T-cell (primary cell): ENCODE results near the gene C19orf47. TPM values are rescaled to one million over a fixed set of nuclear protein-coding genes. Genes with fewer than 3 reads are reported as not detected.

ENCODE experiments used
- ATAC-seq, 4 experiments: fragments of 200-7000 bp in 3 of 4; fragments of 150-1000 bp in 1 of 4; cut with Tn5 transposase; replicated peaks in 1 of 4; 1 replicate in 3 of 4; 2 replicates in 1 of 4; pipeline ENCODE4 v1.10.0; 2021; ENCODE audit warnings: moderate library complexity in 3 of 4, mild to moderate bottlenecking in 2 of 4, moderate number of reproducible peaks in 1 of 4
- CTCF ChIA-PET, 2 donors: fragments of 300-600 bp; sonication (Branson Sonifier 250); formaldehyde crosslinking; loops; one replicate each; lab custom pipeline; 2022; ENCODE audit warnings: antibody characterized with exemption in 2 of 2; lab: Charles Lee
- POLR2A ChIA-PET, 2 donors: fragments of 300-600 bp; sonication (Branson Sonifier 250); formaldehyde crosslinking; loops; one replicate each; lab custom pipeline; 2022; ENCODE audit warnings: antibody characterized with exemption in 2 of 2; lab: Charles Lee
- DNase-seq, 35 experiments: peaks; one replicate each; pipeline versions ENCODE4 v3.0.0 to v3.0.0-alpha.2; 2013 to 2023
- H3K27ac ChIP-seq: one replicate; pipeline ENCODE4 v1.5.1; 2013; ENCODE audit warnings: low read length
- H3K27me3 ChIP-seq, 2 experiments: replicated peaks in 1 of 2; 1 replicate in 1 of 2; 2 replicates in 1 of 2; pipeline versions ENCODE4 v1.6.1 to v1.7.0; 2013; ENCODE audit warnings: low read length in 1 of 2, mixed read lengths in 1 of 2; ENCODE audit not compliant: control insufficient read depth in 2 of 2, insufficient read depth in 2 of 2; ENCODE audit errors: extremely low read depth in 1 of 2
- H3K36me3 ChIP-seq, 2 donors: 1 replicate in 1 of 2; 2 replicates in 1 of 2; pipeline versions ENCODE4 v1.6.1 to v1.7.0; 2013; ENCODE audit warnings: low read length in 1 of 2; ENCODE audit not compliant: control insufficient read depth in 2 of 2, insufficient read depth in 1 of 2; ENCODE audit errors: extremely low read depth in 1 of 2
- H3K4me1 ChIP-seq, 2 experiments: 1 replicate in 1 of 2; 2 replicates in 1 of 2; pipeline versions ENCODE4 v1.6.1 to v1.7.0; 2013; ENCODE audit warnings: low read length in 2 of 2, mixed read lengths in 1 of 2; ENCODE audit not compliant: insufficient read depth in 2 of 2, control insufficient read depth in 1 of 2; ENCODE audit errors: extremely low read depth in 1 of 2
- H3K4me3 ChIP-seq, 2 donors: 1 replicate in 1 of 2; 2 replicates in 1 of 2; pipeline versions ENCODE4 v1.5.1 to v1.7.0; 2013; ENCODE audit warnings: mild to moderate bottlenecking in 2 of 2, low read length in 1 of 2, moderate library complexity in 1 of 2; ENCODE audit not compliant: control insufficient read depth in 1 of 2; ENCODE audit errors: extremely low read depth in 1 of 2
- H3K9me3 ChIP-seq: 2 replicates; pipeline ENCODE4 v1.7.0; 2013
- H3K27ac Mint-ChIP-seq, 2 donors: one replicate each; pipeline ENCODE4 v1.8.0; 2020 to 2021; ENCODE audit warnings: mild to moderate bottlenecking in 2 of 2, mixed read lengths in 2 of 2
- H3K27me3 Mint-ChIP-seq, 2 donors: one replicate each; pipeline ENCODE4 v1.8.0; 2021 to 2022; ENCODE audit warnings: mixed read lengths in 2 of 2
- H3K36me3 Mint-ChIP-seq: one replicate; pipeline ENCODE4 v1.8.0; 2021; ENCODE audit warnings: mixed read lengths
- H3K4me1 Mint-ChIP-seq, 3 donors: one replicate each; pipeline ENCODE4 v1.8.0; 2020 to 2022; ENCODE audit warnings: mixed read lengths in 3 of 3, mild to moderate bottlenecking in 1 of 3
- H3K4me3 Mint-ChIP-seq, 3 donors: one replicate each; pipeline ENCODE4 v1.8.0; 2020 to 2022; ENCODE audit warnings: mild to moderate bottlenecking in 3 of 3, mixed read lengths in 3 of 3, moderate library complexity in 3 of 3
- H3K9me3 Mint-ChIP-seq, 3 donors: one replicate each; pipeline ENCODE4 v1.8.0; 2020 to 2022; ENCODE audit warnings: mixed read lengths in 3 of 3
- WGBS: methylation state at CpG from one replicate; pipeline ENCODE4 v1.1.5; 2013; ENCODE audit warnings: missing lambda C conversion rate; ENCODE audit not compliant: insufficient coverage; 5-methylcytosine and 5-hydroxymethylcytosine counted together
- total RNA-seq, 35 experiments: library from RNA in 6 of 35; stranded (reverse) in 6 of 35; fragments of 120-200 nt in 1 of 35; gene quantifications; one replicate each; pipeline versions ENCODE4 v1.2.1 to v1.2.4 and lab custom pipeline; 2013 to 2026

The C19orf47 gene
- total RNA-seq, 5 donors from 2014 or later (not counting 1 experiment from before 2014, with no cell fraction given): 12.4 to 14.8 (median 14.5) TPM

DNA sequence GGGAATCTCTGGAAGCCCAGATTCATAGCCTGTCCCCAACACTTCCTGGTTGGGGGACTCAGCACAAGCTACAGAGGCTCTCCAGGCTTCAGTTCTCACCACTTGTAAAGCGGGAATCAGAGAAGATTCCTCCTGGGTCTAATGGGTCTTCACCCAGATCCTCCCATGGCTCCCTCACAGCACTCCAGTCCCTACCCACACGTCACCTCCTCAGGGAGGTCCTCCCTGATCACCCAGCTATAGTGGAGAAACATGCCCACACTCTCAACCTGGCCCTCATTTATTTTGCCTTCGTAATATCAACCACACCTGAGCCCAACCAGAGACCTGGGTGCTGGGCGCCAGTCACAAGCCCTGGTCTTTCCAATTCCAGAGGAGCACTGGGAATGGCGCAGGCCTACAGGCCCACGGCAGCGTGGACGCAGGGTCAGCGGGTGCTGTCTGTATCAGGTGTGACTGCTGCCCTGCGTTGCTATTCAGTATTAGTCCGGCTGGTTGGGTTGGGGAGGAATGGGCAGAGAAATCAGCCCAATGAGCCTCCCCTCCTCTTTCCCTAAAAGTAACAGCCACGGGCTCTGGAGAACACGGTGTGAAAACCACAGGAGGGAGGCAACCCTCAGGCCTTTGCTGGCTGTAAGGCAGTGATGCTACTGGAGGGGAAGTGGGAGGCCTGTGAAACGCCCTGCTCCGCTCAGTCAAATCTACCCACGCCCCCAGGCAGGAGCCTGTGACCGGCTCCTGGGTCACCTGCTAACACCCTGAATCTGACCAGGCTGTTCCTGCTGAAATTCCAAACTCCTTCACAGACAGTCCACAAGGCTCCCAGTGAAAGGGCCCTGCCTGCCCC, 68.2 kb downstream of the C19orf47 start:
- Histone ChIP-seq H3K4me1 (peaks cover 21 to 89% of the 10 kb centered on the region in 2 experiments), H3K27me3 (no peaks in the 10 kb centered on the region), H3K36me3 (peaks cover 0 to 13% of the 10 kb centered on the region in 2 donors), H3K4me3 (no peak overlapping the region), H3K9me3 (no peaks in the 10 kb centered on the region), H3K27ac (no peak overlapping the region)
- 70% methylated on average over 9 of the region's 17 CpGs for WGBS
- ATAC-seq (no peak), DNase-seq (peak in 2 of 35 experiments; percentile 20)
- H3K4me3 Mint-ChIP-seq: peak overlapping the region in 2 of 3 donors; percentile 36 to 85
- peaks cover 3% of the 10 kb centered on the region for H3K36me3 Mint-ChIP-seq
- H3K27ac Mint-ChIP-seq: no peak overlapping the region
- peaks cover 64 to 82% (median 80%) of the 10 kb centered on the region in 3 donors for H3K4me1 Mint-ChIP-seq
- CTCF ChIA-PET: interaction anchor here in 1 of 2 donors (0.6 kb wide), 1 partner anchor 1466 kb away, joined by 9 read pairs; no protein-coding TSS in a partner anchor
- H3K9me3 Mint-ChIP-seq: no peaks in the 10 kb centered on the region
- no peaks in the 10 kb centered on the region for H3K27me3 Mint-ChIP-seq
- POLR2A ChIA-PET: no interaction called here

DNA sequence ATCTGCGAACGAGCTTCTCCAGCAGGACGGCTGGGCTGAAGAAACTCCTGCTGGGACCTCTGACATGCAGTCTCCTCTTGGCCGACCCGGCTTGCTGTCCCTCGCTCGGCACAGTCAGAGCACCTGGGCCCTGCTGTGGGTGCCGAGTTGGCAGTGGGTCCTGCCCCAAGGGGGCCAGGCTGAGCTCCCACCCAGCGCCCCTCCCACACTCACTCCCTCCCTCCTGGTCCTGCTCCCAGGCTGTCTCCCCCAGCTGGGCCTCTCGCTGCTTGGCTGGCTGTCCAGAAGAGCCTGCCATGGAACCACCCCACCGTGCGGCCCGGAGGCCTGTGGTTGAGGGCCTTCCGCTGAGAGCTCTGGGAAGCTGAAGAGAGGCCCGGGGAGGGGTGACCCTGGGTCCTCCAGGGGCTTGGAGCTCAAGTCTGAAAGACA, 69.1 kb downstream of the C19orf47 start:
- no peak for ATAC-seq
- Mint-ChIP-seq H3K4me3 (no peak overlapping the region), H3K27me3 (no peaks in the 10 kb centered on the region), H3K36me3 (peaks cover 3% of the 10 kb centered on the region), H3K4me1 (peaks cover 67 to 87% (median 83%) of the 10 kb centered on the region in 3 donors), H3K27ac (no peak overlapping the region), H3K9me3 (no peaks in the 10 kb centered on the region)
- 86% methylated on average over 12 of the region's 15 CpGs for WGBS
- CTCF ChIA-PET: interaction anchor here in 1 of 2 donors (0.7 kb wide), 1 partner anchor 138 kb away, joined by 3 read pairs; no protein-coding TSS in a partner anchor
- H3K9me3 ChIP-seq: no peaks in the 10 kb centered on the region
- DNase-seq: no peak
- no peak overlapping the region for H3K27ac ChIP-seq
- H3K27me3 ChIP-seq: no peaks in the 10 kb centered on the region
- peaks cover 0 to 13% of the 10 kb centered on the region in 2 donors for H3K36me3 ChIP-seq
- H3K4me3 ChIP-seq: no peak overlapping the region
- H3K4me1 ChIP-seq: peaks cover 26 to 92% of the 10 kb centered on the region in 2 experiments
- POLR2A ChIA-PET: interaction anchor here in 1 of 2 donors (0.7 kb wide), 1 partner anchor 1397 kb away, joined by 4 read pairs; no protein-coding TSS in a partner anchor

DNA sequence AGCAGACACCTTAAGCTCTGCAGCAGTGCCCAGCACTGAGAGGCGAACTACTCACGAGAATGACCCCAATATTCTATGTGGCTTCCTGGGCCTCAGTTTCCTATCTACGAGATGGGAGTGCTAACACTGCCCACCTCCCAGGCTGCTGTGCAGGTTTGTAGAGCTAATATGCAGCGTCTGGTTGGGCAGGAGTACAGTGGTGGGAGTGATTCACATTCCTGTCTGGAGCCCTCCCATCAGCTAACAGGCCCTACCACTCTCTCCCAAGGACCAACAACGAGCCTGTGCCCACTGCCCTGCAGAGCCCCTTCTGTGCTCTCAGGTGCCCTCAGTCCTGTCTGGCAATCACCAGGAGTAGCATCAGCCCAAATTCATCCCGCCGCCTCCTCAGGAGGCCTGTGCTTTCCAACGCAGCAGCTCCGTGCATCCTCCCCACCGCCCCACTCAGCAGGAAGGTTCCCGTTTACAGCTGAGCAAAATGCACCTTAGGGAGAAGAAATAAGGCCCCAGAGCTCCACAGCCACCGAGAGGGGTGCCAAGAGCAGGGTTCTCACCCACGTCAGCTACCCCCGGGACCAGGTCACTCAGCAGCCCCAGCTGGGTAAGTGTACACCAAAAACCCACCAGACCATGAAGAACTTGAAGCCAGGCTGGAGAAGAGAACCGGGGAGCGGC, 69.7 kb downstream of the C19orf47 start:
- H3K27ac ChIP-seq: no peak overlapping the region

DNA sequence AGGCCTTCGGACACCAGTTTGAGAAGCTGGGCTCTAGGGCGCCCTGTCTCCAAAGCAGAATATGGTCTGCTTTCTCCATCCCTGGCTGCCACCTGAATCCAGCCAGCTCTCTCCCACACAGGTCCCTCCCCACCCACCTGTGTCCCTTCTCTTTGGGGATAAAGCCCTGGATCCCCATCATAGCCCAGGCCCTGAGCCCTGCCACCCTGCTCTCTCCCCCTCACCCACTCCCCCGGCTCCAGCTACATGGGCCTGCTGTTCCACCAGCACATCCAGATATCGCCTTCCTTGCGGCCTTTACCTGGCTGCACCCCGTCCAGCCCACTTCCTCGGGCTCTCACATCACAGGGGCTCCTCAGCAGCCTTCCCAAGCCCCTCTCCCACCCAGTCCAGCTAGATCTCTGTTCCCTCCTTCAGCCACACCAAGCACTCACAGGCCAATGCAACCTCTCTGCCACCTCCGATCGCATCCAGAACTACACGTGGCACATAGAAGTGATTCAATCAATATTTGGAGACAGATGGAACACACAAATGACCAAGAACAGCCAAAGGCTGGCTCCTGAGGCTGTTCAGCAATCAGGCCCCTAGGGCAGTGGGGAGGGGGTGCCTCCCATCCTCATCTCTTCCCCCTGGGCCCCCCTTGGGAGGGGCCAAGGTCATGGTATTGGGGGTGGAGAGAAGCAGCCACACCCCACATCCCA, 70.7 kb downstream of the C19orf47 start:
- H3K4me3 Mint-ChIP-seq: peak overlapping the region in 1 of 3 donors; percentile 61
- WGBS: 100% methylated on average over 4 of the region's 10 CpGs
- peaks cover 70 to 84% (median 81%) of the 10 kb centered on the region in 3 donors for H3K4me1 Mint-ChIP-seq
- Histone ChIP-seq H3K27me3 (no peaks in the 10 kb centered on the region), H3K4me3 (no peak overlapping the region), H3K36me3 (peaks cover 0 to 13% of the 10 kb centered on the region in 2 donors), H3K27ac (no peak overlapping the region), H3K4me1 (peaks cover 22 to 85% of the 10 kb centered on the region in 2 experiments), H3K9me3 (no peaks in the 10 kb centered on the region)
- ATAC-seq: no peak
- no peaks in the 10 kb centered on the region for H3K27me3 Mint-ChIP-seq
- peaks cover 4% of the 10 kb centered on the region for H3K36me3 Mint-ChIP-seq
- no peak overlapping the region for H3K27ac Mint-ChIP-seq
- POLR2A ChIA-PET: no interaction called here
- CTCF ChIA-PET: no interaction called here
- DNase-seq: no peak
- H3K9me3 Mint-ChIP-seq: no peaks in the 10 kb centered on the region

More for the DNA sequence above, 69.7 kb downstream of the C19orf47 start:
- Mint-ChIP-seq H3K4me3 (peak overlapping the region in 1 of 3 donors; percentile 61), H3K27me3 (no peaks in the 10 kb centered on the region), H3K27ac (peak overlapping the region in 1 of 2 donors; percentile 22), H3K4me1 (peaks cover 68 to 87% (median 83%) of the 10 kb centered on the region in 3 donors), H3K36me3 (peaks cover 3% of the 10 kb centered on the region), H3K9me3 (no peaks in the 10 kb centered on the region)
- POLR2A ChIA-PET: interaction anchor here in 1 of 2 donors (0.6 kb wide), 1 partner anchor 268 kb away, joined by 5 read pairs; no protein-coding TSS in a partner anchor
- no peak overlapping the region for H3K4me3 ChIP-seq
- peaks cover 0 to 13% of the 10 kb centered on the region in 2 donors for H3K36me3 ChIP-seq
- ATAC-seq: no peak
- H3K27me3 ChIP-seq: no peaks in the 10 kb centered on the region
- DNase-seq: no peak
- 98% methylated on average over 11 of the region's 16 CpGs for WGBS
- peaks cover 24 to 92% of the 10 kb centered on the region in 2 experiments for H3K4me1 ChIP-seq
- no peaks in the 10 kb centered on the region for H3K9me3 ChIP-seq
- CTCF ChIA-PET: no interaction called here

DNA sequence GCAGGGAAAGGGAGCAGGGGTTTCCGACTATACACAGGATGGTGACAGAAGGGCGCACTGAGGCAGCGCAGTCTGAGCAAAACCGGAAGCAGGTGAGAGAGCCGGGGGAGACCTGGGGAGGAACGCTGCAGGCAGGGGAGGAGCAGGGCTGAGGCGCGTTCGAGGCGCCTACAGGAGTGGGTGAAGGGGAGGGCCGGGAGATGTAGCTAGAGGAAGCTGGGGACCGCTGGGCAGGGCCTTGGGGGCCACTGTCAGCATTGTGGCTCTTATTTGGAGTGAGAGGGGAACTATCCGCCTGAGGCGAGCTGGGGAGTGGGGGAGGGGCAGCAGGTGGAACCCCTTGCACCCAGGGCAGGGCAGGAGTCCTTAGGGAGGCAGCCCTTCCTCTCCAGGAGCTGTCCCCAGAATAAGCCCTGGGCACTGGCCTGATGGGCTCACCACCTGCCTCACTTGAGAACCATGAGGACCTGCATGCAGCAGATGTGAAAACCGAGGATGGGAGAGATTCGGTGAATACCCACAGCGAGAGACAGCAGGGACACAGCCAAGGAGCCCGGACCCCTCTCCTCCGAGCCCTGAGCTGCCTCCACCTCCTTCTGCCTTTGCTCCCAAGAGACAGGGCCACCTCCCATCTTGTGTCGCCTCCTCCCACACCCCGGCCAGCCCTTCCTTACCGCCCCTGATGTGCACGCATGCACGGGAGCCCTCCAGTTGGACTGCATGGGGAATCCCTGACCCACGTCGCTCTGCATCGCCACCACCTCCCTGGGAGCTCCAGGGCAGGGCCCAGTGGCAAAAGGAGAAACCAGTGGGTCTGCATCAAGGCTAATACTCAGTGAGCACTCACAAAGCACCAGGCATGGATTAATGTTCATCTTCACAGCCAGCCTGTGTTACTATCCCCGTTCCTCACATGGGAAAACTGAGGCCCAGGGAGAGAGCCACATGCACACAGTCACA, 73.3 kb downstream of the C19orf47 start:
- Mint-ChIP-seq H3K9me3 (no peaks in the 10 kb centered on the region), H3K27ac (peak overlapping the region; percentile 47 to 74), H3K4me1 (peaks cover 64 to 77% (median 72%) of the 10 kb centered on the region in 3 donors), H3K36me3 (peaks cover 10% of the 10 kb centered on the region), H3K4me3 (peak overlapping the region in 2 of 3 donors; percentile 56 to 78), H3K27me3 (no peaks in the 10 kb centered on the region)
- ATAC-seq (peak; percentile 79 to 85 (median 82)), DNase-seq (peak in 29 of 35 experiments; percentile 12 to 56 (median 34))
- Histone ChIP-seq H3K9me3 (no peaks in the 10 kb centered on the region), H3K27ac (no peak overlapping the region), H3K4me1 (peaks cover 20 to 83% of the 10 kb centered on the region in 2 experiments), H3K36me3 (peaks cover 0 to 6% of the 10 kb centered on the region in 2 donors), H3K4me3 (peak overlapping the region in 1 of 2 donors; percentile 11), H3K27me3 (no peaks in the 10 kb centered on the region)
- ChIA-PET POLR2A (no interaction called here), CTCF (no interaction called here)
- WGBS: 51% methylated on average over 27 of the region's 28 CpGs
